SW480 (cell line): ENCODE results near the gene HIP1.
"Not testable (repeated sequence)": the region's sequence is repeated elsewhere in the genome, so short reads cannot be mapped to it uniquely, and the experiment has no call there.

Source experiments
- DNase-seq: peaks from one replicate; pipeline ENCODE4 v3.0.0-alpha.2; 2016; ENCODE audit warnings: low spot score

HIP1 gene

GRCh38 chr7:75642810-75643486 lies 95.8 kb downstream of the HIP1 start:
- peak; percentile 77 for DNase-seq

- no peak for DNase-seq
Observed at GRCh38 chr7:75640201-75640600, 98.5 kb downstream of the HIP1 start.

- peak; percentile 46 for DNase-seq
Observed at GRCh38 chr7:75639886-75640190, 98.9 kb downstream of the HIP1 start.

GRCh38 chr7:75639071-75639885 lies 99.5 kb downstream of the HIP1 start:
- DNase-seq: peak; percentile 78

- peak; percentile 54 for DNase-seq
Observed at GRCh38 chr7:75638594-75639070, 100.1 kb downstream of the HIP1 start.

- no peak for DNase-seq
Observed at GRCh38 chr7:75637854-75638593, 100.7 kb downstream of the HIP1 start.

- no peak for DNase-seq
Observed at GRCh38 chr7:75635036-75635435, 103.7 kb downstream of the HIP1 start.

- DNase-seq: not testable (repeated sequence)
Observed at GRCh38 chr7:75632587-75632986, 106.2 kb downstream of the HIP1 start.

GRCh38 chr7:75631711-75632110 lies 107.0 kb downstream of the HIP1 start:
- DNase-seq: no peak

GRCh38 chr7:75630549-75630948 lies 108.2 kb downstream of the HIP1 start:
- no peak for DNase-seq

- no peak for DNase-seq
Observed at GRCh38 chr7:75629044-75629443, 109.7 kb downstream of the HIP1 start.

- no peak for DNase-seq
Observed at GRCh38 chr7:75628055-75628454, 110.7 kb downstream of the HIP1 start.

GRCh38 chr7:75626954-75627353 lies 111.8 kb downstream of the HIP1 start:
- DNase-seq: no peak

- DNase-seq: no peak
Observed at GRCh38 chr7:75625868-75626267, 112.9 kb downstream of the HIP1 start.

- DNase-seq: peak; percentile 28
Observed at GRCh38 chr7:75624134-75624832, 114.5 kb downstream of the HIP1 start.

- no peak for DNase-seq
Observed at GRCh38 chr7:75623390-75624133, 115.2 kb downstream of the HIP1 start.

- no peak for DNase-seq
Observed at GRCh38 chr7:75621124-75621523, 117.6 kb downstream of the HIP1 start.

GRCh38 chr7:75619636-75620035 lies 119.1 kb downstream of the HIP1 start:
- no peak for DNase-seq

- DNase-seq: no peak
Observed at GRCh38 chr7:75617634-75618234, 121.0 kb downstream of the HIP1 start.

GRCh38 chr7:75616421-75617167 lies 122.1 kb downstream of the HIP1 start:
- no peak for DNase-seq
